Breast epithelium (tissue), 4 donors: ENCODE results near the gene GEMIN8. TPM values are rescaled to one million over a fixed set of nuclear protein-coding genes. Genes with fewer than 3 reads are reported as not detected.

ENCODE experiments used
- DNase-seq, 2 donors: peaks; one replicate each; pipeline ENCODE4 v3.0.0-alpha.2; 2019; ENCODE audit warnings: low spot score in 2 of 2
- H3K27ac ChIP-seq, 2 donors: fragments of 200-600 bp; sonication (generic) in 1 of 2; one replicate each; pipeline ENCODE4 v1.5.1; 2016 to 2019; ENCODE audit warnings: mild to moderate bottlenecking in 1 of 2
- H3K27me3 ChIP-seq, 2 donors: fragments of 200-600 bp; sonication (generic) in 1 of 2; one replicate each; pipeline versions ENCODE4 v1.5.1 to v1.6.0; 2017 to 2019; ENCODE audit warnings: control low read depth in 1 of 2, mild to moderate bottlenecking in 1 of 2
- H3K36me3 ChIP-seq: fragments of 200-600 bp; one replicate; pipeline ENCODE4 v1.5.1; 2019
- H3K4me1 ChIP-seq, 2 donors: fragments of 200-600 bp; sonication (generic); one replicate each; pipeline ENCODE4 v1.5.1; 2016 to 2019; ENCODE audit warnings: control low read depth in 1 of 2
- H3K4me3 ChIP-seq, 3 donors: fragments of 200-600 bp; sonication (generic); 1 replicate in 2 of 3; 2 replicates in 1 of 3; pipeline ENCODE4 v1.5.1; 2016 to 2019; ENCODE audit warnings: mild to moderate bottlenecking in 3 of 3, moderate library complexity in 2 of 3
- H3K9me3 ChIP-seq, 2 donors: fragments of 200-600 bp; sonication (generic) in 1 of 2; one replicate each; pipeline ENCODE4 v1.5.1; 2016 to 2019; ENCODE audit warnings: control low read depth in 1 of 2
- CTCF ChIP-seq, 3 donors: fragments of 450-650 bp; IDR thresholded peaks; one replicate each; pipeline ENCODE4 v1.5.1; 2016 to 2017; ENCODE audit warnings: antibody characterized with exemption in 3 of 3, mild to moderate bottlenecking in 3 of 3, moderate library complexity in 3 of 3
- POLR2A ChIP-seq: fragments of 450-650 bp; IDR thresholded peaks from one replicate; pipeline ENCODE4 v1.6.1; 2016; ENCODE audit warnings: antibody characterized with exemption, mild to moderate bottlenecking, moderate library complexity
- POLR2AphosphoS5 ChIP-seq, 3 donors: sonication (generic); formaldehyde crosslinking; IDR thresholded peaks; one replicate each; pipeline ENCODE4 v1.6.1; 2017; ENCODE audit warnings: antibody characterized with exemption in 3 of 3
- intact Hi-C: fragments of 100-400 bp; cut with DNase I; formaldehyde crosslinking; loops from one replicate; pipeline ENCODE4 v1.15.1; 2023; ENCODE audit warnings: low total_unique reads
- total RNA-seq, 3 donors: library from RNA; depleted of rRNA; stranded (reverse); fragments of >200 nt; gene quantifications; one replicate each; pipeline ENCODE4 v1.1.0, GENCODE V29; 2016

Gene GEMIN8
- total RNA-seq, 3 donors from 2014 or later = 23.8 to 38.6 (median 26.9) TPM

GRCh38 chrX:14064626-14065432, 35.1 kb upstream of the GEMIN8 start:
- H3K27ac ChIP-seq = no peak overlapping the region
- no peaks in the 10 kb centered on the region for H3K36me3 ChIP-seq
- no peak for DNase-seq
- peaks cover 0 to 52% of the 10 kb centered on the region in 2 donors for H3K27me3 ChIP-seq
- H3K4me3 ChIP-seq = no peak overlapping the region
- no peaks in the 10 kb centered on the region for H3K9me3 ChIP-seq
- H3K4me1 ChIP-seq = no peaks in the 10 kb centered on the region
- TF ChIP-seq CTCF (IDR thresholded peaks at IDR 0.05) = no peak
- no peak for TF ChIP-seq POLR2AphosphoS5 (IDR thresholded peaks at IDR 0.05)
- TF ChIP-seq POLR2A = no peak
- intact Hi-C loops = no loop called here

GRCh38 chrX:14062524-14062923, 32.8 kb upstream of the GEMIN8 start:
- H3K4me1 ChIP-seq = no peaks in the 10 kb centered on the region
- no peak overlapping the region for H3K4me3 ChIP-seq
- TF ChIP-seq POLR2AphosphoS5 (IDR thresholded peaks at IDR 0.05) (no peak), CTCF (IDR thresholded peaks at IDR 0.05) (no peak), POLR2A (no peak)
- H3K27me3 ChIP-seq = peaks cover 0 to 59% of the 10 kb centered on the region in 2 donors
- no peak for DNase-seq
- no peak overlapping the region for H3K27ac ChIP-seq
- intact Hi-C loops = no loop called here
- no peaks in the 10 kb centered on the region for H3K36me3 ChIP-seq
- no peaks in the 10 kb centered on the region for H3K9me3 ChIP-seq

DNA sequence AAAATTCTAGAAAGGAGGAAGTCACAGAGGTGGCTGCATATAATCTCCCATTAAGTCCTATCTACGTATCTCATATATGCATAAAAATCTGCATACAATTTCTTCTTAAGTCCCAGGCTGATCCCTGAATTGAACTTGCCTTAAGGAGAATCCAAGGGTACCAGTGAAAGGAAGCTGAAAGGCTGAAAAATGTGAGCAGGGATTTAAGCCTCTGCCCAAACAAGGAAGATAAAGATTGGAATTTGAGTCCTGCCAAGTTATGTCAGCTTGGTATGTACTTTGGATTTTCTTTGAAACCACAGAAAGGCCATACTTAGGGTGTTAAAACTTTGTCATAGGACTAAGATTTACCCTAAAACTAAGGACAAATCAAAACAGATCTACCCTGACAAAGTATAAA, 26.5 kb upstream of the GEMIN8 start:
- H3K27me3 ChIP-seq = peaks cover 0 to 64% of the 10 kb centered on the region in 2 donors
- no peak for TF ChIP-seq POLR2AphosphoS5 (IDR thresholded peaks at IDR 0.05)
- no peak for TF ChIP-seq POLR2A
- no peak for TF ChIP-seq CTCF (IDR thresholded peaks at IDR 0.05)
- no peaks in the 10 kb centered on the region for H3K9me3 ChIP-seq
- H3K4me3 ChIP-seq = no peak overlapping the region
- H3K36me3 ChIP-seq = no peaks in the 10 kb centered on the region
- intact Hi-C loops = no loop called here
- DNase-seq = no peak
- no peak overlapping the region for H3K27ac ChIP-seq
- H3K4me1 ChIP-seq = no peaks in the 10 kb centered on the region

DNA sequence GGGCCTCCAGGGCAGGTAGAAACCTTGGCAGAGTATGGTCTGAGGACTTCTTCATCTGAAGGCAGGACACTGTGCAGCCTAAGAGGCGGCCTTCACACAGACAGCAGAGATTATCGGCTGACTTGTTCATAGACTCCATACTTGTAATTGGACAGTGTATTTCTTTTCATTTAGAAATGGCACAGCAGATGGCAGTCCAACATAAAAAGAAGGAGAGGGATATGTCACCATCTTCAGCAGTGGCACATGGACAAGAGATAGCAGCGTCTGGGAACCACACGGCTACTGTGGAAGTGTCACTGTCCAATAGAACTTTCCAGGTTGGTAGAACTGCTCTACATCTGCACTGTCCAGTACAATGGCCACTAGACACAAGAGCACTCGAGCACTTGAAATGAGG, 21.7 kb upstream of the GEMIN8 start:
- H3K4me3 ChIP-seq = no peak overlapping the region
- no peaks in the 10 kb centered on the region for H3K4me1 ChIP-seq
- H3K36me3 ChIP-seq = no peaks in the 10 kb centered on the region
- peaks cover 0 to 5% of the 10 kb centered on the region in 2 donors for H3K9me3 ChIP-seq
- peaks cover 0 to 77% of the 10 kb centered on the region in 2 donors for H3K27me3 ChIP-seq
- intact Hi-C loops = no loop called here
- TF ChIP-seq POLR2AphosphoS5 (IDR thresholded peaks at IDR 0.05) = no peak
- no peak for TF ChIP-seq POLR2A
- no peak for TF ChIP-seq CTCF (IDR thresholded peaks at IDR 0.05)
- no peak for DNase-seq
- no peak overlapping the region for H3K27ac ChIP-seq

GRCh38 chrX:14050709-14051108, 21.0 kb upstream of the GEMIN8 start:
- Histone ChIP-seq H3K27me3 (peaks cover 0 to 70% of the 10 kb centered on the region in 2 donors), H3K4me1 (no peaks in the 10 kb centered on the region), H3K9me3 (peaks cover 0 to 5% of the 10 kb centered on the region in 2 donors), H3K36me3 (no peaks in the 10 kb centered on the region), H3K4me3 (no peak overlapping the region), H3K27ac (no peak overlapping the region)
- TF ChIP-seq POLR2A = no peak
- TF ChIP-seq POLR2AphosphoS5 (IDR thresholded peaks at IDR 0.05) = no peak
- no peak for TF ChIP-seq CTCF (IDR thresholded peaks at IDR 0.05)
- DNase-seq = no peak
- intact Hi-C loops = no loop called here
